Ascending aorta (tissue), 2 donors: ENCODE results near the gene TSPAN4. TPM values are rescaled to one million over a fixed set of nuclear protein-coding genes. Genes with fewer than 3 reads are reported as not detected.

Experiments
- DNase-seq, 2 donors: peaks; one replicate each; pipeline ENCODE4 v3.0.0-alpha.2; 2019; ENCODE audit warnings: low spot score in 2 of 2
- H3K27ac ChIP-seq, 2 donors: fragments of 200-600 bp; sonication (generic); one replicate each; pipeline ENCODE4 v1.5.1; 2016 to 2017; ENCODE audit warnings: mild to moderate bottlenecking in 1 of 2
- H3K27me3 ChIP-seq: fragments of 200-600 bp; sonication (generic); one replicate; pipeline ENCODE4 v1.5.1; 2017
- H3K36me3 ChIP-seq, 2 donors: fragments of 200-600 bp; sonication (generic); one replicate each; pipeline ENCODE4 v1.5.1; 2016
- H3K4me1 ChIP-seq, 2 donors: fragments of 200-600 bp; sonication (generic); one replicate each; pipeline ENCODE4 v1.5.1; 2016 to 2017; ENCODE audit warnings: mild to moderate bottlenecking in 1 of 2
- H3K4me3 ChIP-seq, 2 donors: fragments of 200-600 bp; sonication (generic); one replicate each; pipeline ENCODE4 v1.5.1; 2016 to 2017; ENCODE audit warnings: mild to moderate bottlenecking in 1 of 2
- H3K9me3 ChIP-seq, 2 donors: fragments of 200-600 bp; sonication (generic); one replicate each; pipeline ENCODE4 v1.5.1; 2016
- intact Hi-C: fragments of 100-400 bp; cut with DNase I; formaldehyde crosslinking; loops from one replicate; pipeline ENCODE4 v1.15.1; 2023
- total RNA-seq: library from RNA; depleted of rRNA; stranded (reverse); fragments of >200 nt; gene quantifications from one replicate; pipeline ENCODE4 v1.1.0, GENCODE V29; 2016
- TF ChIP-seq, protein P1 (sequence below), 3 experiments: fragments of 200-600 bp in 2 of 3; fragments of 450-650 bp in 1 of 3; sonication (generic) in 2 of 3; IDR thresholded peaks; one replicate each; pipeline ENCODE4 v1.5.1; 2016 to 2019; ENCODE audit warnings: antibody characterized with exemption in 3 of 3, mild to moderate bottlenecking in 1 of 3, moderate library complexity in 1 of 3

TSPAN4 gene
- total RNA-seq, 1 donor from 2014 or later: 252 TPM

DNA sequence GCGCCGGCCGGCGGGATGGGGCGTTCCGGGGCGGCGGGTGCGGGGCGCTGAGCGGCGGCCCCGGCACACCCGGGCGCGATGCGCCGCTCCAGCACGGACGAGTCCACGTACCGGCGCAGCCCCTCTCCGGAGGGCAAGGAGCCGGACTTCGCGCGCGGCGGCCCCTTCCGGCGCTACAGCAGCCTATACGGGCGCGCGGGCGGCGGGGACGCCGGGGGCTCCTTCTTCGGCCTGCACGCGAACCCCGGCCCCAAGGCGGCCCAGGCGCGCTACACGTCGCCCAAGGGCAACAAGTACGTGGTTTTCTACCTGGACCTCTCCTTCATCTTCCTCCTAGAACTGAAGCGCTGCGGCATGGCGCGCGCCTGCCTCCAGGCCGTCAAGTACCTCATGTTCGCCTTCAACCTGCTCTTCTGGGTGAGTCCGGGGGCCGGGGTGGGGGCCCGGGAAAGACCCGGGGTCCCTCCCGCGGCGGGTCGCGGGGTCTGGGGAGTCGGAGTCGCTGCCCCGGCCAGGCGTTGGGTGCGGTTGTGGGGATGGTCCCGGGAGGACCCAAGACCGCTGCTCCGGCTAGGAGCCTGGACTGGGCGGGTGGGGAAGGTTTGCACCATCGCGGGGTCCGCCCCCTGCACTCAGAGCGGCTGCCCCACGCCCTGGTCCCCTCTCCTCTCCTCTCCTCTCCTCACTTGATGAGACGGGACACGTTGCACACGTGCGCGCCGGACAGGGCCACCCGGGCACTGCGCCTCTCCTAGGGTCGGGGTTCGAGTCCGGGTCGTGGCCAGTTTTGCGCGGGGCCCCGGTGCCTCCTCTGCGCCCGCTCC lies 7.5 kb downstream of the TSPAN4 start:
- DNase-seq: no peak
- Histone ChIP-seq H3K4me1 (peaks cover 20 to 31% of the 10 kb centered on the region in 2 donors), H3K9me3 (no peaks in the 10 kb centered on the region), H3K27me3 (no peaks in the 10 kb centered on the region), H3K36me3 (no peaks in the 10 kb centered on the region), H3K4me3 (peak overlapping the region; percentile 55 to 71), H3K27ac (no peak overlapping the region)
- TF ChIP-seq, protein P1, sequence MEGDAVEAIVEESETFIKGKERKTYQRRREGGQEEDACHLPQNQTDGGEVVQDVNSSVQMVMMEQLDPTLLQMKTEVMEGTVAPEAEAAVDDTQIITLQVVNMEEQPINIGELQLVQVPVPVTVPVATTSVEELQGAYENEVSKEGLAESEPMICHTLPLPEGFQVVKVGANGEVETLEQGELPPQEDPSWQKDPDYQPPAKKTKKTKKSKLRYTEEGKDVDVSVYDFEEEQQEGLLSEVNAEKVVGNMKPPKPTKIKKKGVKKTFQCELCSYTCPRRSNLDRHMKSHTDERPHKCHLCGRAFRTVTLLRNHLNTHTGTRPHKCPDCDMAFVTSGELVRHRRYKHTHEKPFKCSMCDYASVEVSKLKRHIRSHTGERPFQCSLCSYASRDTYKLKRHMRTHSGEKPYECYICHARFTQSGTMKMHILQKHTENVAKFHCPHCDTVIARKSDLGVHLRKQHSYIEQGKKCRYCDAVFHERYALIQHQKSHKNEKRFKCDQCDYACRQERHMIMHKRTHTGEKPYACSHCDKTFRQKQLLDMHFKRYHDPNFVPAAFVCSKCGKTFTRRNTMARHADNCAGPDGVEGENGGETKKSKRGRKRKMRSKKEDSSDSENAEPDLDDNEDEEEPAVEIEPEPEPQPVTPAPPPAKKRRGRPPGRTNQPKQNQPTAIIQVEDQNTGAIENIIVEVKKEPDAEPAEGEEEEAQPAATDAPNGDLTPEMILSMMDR (IDR thresholded peaks at IDR 0.05): no peak
- intact Hi-C loops: loop anchor here (5.0 to 10.0 kb wide), 4 partner anchors 62 to 915 kb away; partner anchors contain the start of genes AP2A2, CHID1 and CTSD

DNA sequence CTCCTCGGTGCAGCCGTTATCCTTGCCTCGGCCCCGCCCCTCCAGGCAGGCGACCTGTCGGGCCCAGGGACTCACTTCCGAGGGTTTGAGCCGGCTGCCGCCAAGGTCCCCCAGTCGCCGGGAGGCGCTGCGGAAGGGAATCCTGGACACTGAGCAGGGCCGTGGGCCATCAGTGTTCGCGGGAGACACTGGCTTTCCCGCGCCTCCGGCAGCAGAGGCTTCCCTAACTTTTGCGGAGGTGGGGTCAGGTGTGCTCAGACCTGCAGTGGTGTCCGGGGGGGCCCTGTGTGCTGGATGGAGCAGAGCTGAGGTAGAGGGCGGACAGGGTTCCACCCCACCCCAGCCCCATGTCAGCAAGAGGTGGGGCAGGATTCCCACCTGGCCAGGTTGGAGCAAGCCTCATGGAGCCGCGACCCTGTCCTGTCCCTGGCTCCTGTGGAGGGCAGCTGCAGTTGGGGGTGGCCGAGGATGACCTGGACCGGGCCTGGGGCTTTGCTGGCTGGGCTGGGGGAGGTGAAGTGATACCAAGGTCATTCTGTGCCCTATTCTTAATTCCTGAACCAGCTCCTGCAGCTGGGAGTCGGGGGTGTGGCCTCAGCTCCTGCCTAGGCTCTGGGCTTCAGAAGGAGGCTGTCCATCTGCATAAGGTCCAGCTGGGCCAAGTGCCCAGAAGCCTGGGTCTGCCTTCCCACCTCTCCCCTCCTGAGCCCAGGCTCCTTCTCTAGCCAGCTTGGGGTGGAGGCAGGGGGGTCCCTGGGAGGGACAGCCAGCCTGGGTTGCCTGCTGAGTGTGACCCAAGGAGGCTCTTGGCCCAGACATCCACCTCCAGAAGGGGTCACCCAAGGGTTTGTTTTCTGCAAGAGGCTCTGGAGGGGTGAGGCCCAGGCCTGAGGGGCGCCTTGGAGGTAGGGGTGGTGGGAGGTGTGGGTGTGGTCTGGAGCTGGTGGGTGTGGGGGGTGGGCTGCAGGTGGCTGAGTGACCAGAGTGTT lies 8.4 kb downstream of the TSPAN4 start:
- Histone ChIP-seq H3K27ac (no peak overlapping the region), H3K9me3 (no peaks in the 10 kb centered on the region), H3K4me1 (peaks cover 12 to 22% of the 10 kb centered on the region in 2 donors), H3K4me3 (peak overlapping the region in 1 of 2 donors; percentile 71), H3K36me3 (no peaks in the 10 kb centered on the region), H3K27me3 (no peaks in the 10 kb centered on the region)
- intact Hi-C loops: no loop called here
- no peak for DNase-seq
- TF ChIP-seq, protein P1 (IDR thresholded peaks at IDR 0.05): no peak

DNA sequence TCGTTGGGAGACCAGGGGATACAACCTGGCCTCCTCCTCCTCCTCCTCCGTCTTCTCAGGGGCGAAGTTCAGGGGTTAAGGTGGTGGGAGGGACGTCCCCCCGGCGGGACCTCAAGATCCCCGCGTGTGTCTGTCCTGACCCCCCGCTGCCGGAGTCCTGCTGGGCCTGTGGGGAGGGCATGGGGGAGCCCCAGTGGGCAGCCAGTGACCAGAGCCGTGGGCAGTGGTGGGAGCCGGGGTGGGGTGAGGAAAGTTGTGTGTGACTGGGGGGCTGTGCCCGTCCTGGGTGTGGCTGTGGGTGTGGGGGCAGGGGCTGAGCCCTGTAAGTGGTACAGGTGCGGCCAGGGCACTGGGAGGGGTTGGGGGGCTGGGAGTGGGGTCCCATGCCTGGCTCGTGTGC lies 10.1 kb downstream of the TSPAN4 start:
- TF ChIP-seq, protein P1 (IDR thresholded peaks at IDR 0.05): no peak

DNA sequence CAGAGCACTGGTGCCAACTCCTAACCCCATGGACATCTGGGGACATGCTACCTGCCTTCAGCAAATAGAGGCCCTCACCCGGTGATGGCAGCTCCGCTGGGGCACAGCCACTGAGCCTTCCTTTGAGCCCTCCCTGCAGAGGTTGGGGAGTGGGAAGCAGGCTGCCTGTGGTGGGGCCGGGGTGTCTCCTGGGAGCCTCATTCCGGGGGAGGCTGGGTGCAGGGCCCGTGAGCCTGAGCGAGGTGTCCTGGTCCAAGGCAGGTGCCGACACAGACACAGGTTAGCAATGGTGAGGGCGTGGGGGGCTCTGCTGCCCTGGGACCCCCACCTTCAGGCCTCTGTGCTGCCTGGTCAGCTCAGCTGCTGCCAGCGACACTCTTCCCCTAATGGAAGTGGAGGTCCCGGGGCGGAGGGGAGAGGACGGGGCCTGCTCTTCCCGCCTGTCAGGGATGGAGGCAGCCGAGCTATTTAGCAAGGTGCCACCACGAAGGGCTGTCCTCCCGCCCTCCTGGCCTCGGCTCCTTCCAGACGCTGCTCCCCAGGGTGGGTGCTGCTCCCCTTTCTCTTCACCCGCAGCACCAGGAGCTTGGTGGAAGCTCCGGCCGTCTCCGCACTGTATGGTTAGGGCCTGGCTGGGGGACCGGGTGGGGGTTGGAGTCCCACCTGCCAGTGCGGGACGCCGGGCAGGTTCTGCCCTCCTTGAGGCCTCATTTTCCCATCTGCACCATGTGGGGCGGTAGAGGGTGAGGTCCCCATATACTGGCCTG lies 11.2 kb downstream of the TSPAN4 start:
- peaks cover 2 to 8% of the 10 kb centered on the region in 2 donors for H3K4me1 ChIP-seq

More for the DNA sequence above, 10.1 kb downstream of the TSPAN4 start:
- H3K27ac ChIP-seq: peak overlapping the region in 1 of 2 donors; percentile 9
- no peaks in the 10 kb centered on the region for H3K9me3 ChIP-seq
- no peaks in the 10 kb centered on the region for H3K27me3 ChIP-seq
- H3K4me3 ChIP-seq: no peak overlapping the region
- no peak for DNase-seq
- peaks cover 12 to 18% of the 10 kb centered on the region in 2 donors for H3K4me1 ChIP-seq
- intact Hi-C loops: no loop called here
- no peaks in the 10 kb centered on the region for H3K36me3 ChIP-seq

More for the DNA sequence above, 11.2 kb downstream of the TSPAN4 start:
- no peak for DNase-seq
- intact Hi-C loops: no loop called here
- no peaks in the 10 kb centered on the region for H3K9me3 ChIP-seq
- peak overlapping the region in 1 of 2 donors; percentile 9 for H3K27ac ChIP-seq
- no peaks in the 10 kb centered on the region for H3K27me3 ChIP-seq
- no peak overlapping the region for H3K4me3 ChIP-seq
- TF ChIP-seq, protein P1 (IDR thresholded peaks at IDR 0.05): no peak
- no peaks in the 10 kb centered on the region for H3K36me3 ChIP-seq
